Measurements from ENCODE around the gene MEGF11.

Gene MEGF11

DNA sequence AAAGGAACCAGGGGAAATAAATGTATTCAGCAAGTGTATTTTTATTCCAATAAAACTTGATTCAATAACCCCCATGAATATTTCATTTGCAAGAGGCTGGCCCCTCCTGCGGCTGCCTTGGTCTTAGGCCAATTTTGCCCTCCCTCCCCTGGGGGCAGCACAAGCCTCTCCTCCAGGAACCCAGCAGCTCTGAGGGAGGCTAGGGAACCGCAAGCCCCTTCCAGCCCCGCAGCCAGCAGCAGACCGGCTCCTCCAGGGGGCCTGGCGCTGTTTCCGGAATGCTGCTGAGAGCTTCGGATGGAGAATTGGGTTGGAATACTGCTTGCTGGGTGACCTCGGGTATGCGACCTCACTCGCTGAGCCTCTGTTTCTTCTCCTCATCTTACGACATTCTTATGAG lies 234.2 kb downstream of the MEGF11 start:
- ChIA-PET POLR2A (no interaction called here), CTCF (interaction anchor here (0.6 kb wide), 2 partner anchors 37 to 472 kb away, joined by 3 read pairs; no protein-coding TSS in a partner anchor)
- Histone ChIP-seq H3K36me3 (ENCODE audit: control insufficient read depth in 2 of 2, insufficient read depth in 1 of 2, low read length in 2 of 2) (no peaks in the 10 kb centered on the region), H3K4me1 (ENCODE audit: control insufficient read depth, insufficient read depth, low read length) (no peaks in the 10 kb centered on the region), H3K9me3 (ENCODE audit: control insufficient read depth, insufficient read depth, low read depth, low read length) (no peaks in the 10 kb centered on the region), H3K4me3 (ENCODE audit: low read depth, low read length) (no peak overlapping the region), H3K27ac (ENCODE audit: extremely low read depth, low read depth, low read length) (no peak overlapping the region)
- TF ChIP-seq GLIS1 (tag by site-specific recombination; IDR thresholded peaks at IDR 0.05), result 0 out of 2 replicates have a peak, but pooled peaks have one; percentile 14
- TF ChIP-seq ZSCAN16 (tag by site-specific recombination; IDR thresholded peaks at IDR 0.05), result no peak
- TF ChIP-seq ZIC2 (tag by site-specific recombination; IDR thresholded peaks at IDR 0.05), result peak; percentile 95
- no peak for TF ChIP-seq GLI2 (tag by site-specific recombination; IDR thresholded peaks at IDR 0.05; ENCODE audit: borderline replicate concordance, low read depth)

DNA sequence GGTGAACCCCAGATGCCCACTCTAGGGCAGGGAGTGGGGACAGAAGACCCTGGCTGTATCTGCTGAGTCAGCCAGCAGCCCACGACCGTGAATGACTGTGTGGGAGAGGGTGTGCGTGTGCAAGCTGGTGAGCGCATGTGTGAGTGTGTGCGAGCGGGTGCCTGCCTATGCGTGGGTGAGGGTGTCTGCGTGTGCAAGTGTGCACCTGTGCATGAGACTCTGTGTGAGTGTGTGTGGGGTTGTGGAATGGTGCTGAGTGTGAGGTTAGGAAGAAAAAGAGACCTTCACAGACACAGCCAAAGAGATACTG lies 235.1 kb downstream of the MEGF11 start:
- H3K4me3 ChIP-seq (ENCODE audit: low read depth, low read length), result no peak overlapping the region
- H3K27ac ChIP-seq (ENCODE audit: extremely low read depth, low read depth, low read length), result no peak overlapping the region
- no peak for TF ChIP-seq ZNF37A (tag by site-specific recombination; IDR thresholded peaks at IDR 0.05)
- no peak for TF ChIP-seq SETDB1 (IDR thresholded peaks at IDR 0.05; ENCODE audit: insufficient read length, low read length)
- TF ChIP-seq SCRT1 (tag by site-specific recombination; IDR thresholded peaks at IDR 0.05; ENCODE audit: borderline replicate concordance), result 0 out of 2 replicates have a peak, but pooled peaks have one; percentile 3
- TF ChIP-seq EGR2 (tag by site-specific recombination; IDR thresholded peaks at IDR 0.05; ENCODE audit: low read depth), result peak; percentile 76
- TF ChIP-seq ZNF274 (IDR thresholded peaks at IDR 0.05; ENCODE audit: low read length), result no peak
- TF ChIP-seq ZNF274 (tag by site-specific recombination; IDR thresholded peaks at IDR 0.05; ENCODE audit: borderline replicate concordance), result no peak
- no peak for TF ChIP-seq ZNF174 (tag by site-specific recombination; IDR thresholded peaks at IDR 0.05)
- no peak for TF ChIP-seq ZNF664 (tag by site-specific recombination; IDR thresholded peaks at IDR 0.05)
- no peak for TF ChIP-seq ZNF133 (tag by site-specific recombination; IDR thresholded peaks at IDR 0.05)
- no peak for TF ChIP-seq PRDM1 (tag by site-specific recombination; IDR thresholded peaks at IDR 0.05)
- TF ChIP-seq, protein P1, sequence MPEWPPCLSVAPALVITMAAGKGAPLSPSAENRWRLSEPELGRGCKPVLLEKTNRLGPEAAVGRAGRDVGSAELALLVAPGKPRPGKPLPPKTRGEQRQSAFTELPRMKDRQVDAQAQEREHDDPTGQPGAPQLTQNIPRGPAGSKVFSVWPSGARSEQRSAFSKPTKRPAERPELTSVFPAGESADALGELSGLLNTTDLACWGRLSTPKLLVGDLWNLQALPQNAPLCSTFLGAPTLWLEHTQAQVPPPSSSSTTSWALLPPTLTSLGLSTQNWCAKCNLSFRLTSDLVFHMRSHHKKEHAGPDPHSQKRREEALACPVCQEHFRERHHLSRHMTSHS (tag by site-specific recombination; IDR thresholded peaks at IDR 0.05), result no peak
- TF ChIP-seq, protein P2, sequence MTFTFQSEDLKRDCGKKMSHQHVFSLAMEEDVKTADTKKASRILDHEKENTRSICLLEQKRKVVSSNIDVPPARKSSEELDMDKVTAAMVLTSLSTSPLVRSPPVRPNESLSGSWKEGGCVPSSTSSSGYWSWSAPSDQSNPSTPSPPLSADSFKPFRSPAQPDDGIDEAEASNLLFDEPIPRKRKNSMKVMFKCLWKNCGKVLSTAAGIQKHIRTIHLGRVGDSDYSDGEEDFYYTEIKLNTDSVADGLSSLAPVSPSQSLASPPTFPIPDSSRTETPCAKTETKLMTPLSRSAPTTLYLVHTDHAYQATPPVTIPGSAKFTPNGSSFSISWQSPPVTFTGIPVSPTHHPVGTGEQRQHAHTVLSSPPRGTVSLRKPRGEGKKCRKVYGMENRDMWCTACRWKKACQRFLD (tag by site-specific recombination; IDR thresholded peaks at IDR 0.05), result no peak
- peak; percentile 88 for TF ChIP-seq ZFHX2 (tag by site-specific recombination; conservative IDR thresholded peaks at IDR 0.05)
- no peak for TF ChIP-seq ZNF610 (tag by site-specific recombination; IDR thresholded peaks at IDR 0.05; ENCODE audit: borderline replicate concordance)
- TF ChIP-seq, protein P3, sequence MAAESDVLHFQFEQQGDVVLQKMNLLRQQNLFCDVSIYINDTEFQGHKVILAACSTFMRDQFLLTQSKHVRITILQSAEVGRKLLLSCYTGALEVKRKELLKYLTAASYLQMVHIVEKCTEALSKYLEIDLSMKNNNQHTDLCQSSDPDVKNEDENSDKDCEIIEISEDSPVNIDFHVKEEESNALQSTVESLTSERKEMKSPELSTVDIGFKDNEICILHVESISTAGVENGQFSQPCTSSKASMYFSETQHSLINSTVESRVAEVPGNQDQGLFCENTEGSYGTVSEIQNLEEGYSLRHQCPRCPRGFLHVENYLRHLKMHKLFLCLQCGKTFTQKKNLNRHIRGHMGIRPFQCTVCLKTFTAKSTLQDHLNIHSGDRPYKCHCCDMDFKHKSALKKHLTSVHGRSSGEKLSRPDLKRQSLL (tag by site-specific recombination; IDR thresholded peaks at IDR 0.05), result no peak
- TF ChIP-seq, protein P4, sequence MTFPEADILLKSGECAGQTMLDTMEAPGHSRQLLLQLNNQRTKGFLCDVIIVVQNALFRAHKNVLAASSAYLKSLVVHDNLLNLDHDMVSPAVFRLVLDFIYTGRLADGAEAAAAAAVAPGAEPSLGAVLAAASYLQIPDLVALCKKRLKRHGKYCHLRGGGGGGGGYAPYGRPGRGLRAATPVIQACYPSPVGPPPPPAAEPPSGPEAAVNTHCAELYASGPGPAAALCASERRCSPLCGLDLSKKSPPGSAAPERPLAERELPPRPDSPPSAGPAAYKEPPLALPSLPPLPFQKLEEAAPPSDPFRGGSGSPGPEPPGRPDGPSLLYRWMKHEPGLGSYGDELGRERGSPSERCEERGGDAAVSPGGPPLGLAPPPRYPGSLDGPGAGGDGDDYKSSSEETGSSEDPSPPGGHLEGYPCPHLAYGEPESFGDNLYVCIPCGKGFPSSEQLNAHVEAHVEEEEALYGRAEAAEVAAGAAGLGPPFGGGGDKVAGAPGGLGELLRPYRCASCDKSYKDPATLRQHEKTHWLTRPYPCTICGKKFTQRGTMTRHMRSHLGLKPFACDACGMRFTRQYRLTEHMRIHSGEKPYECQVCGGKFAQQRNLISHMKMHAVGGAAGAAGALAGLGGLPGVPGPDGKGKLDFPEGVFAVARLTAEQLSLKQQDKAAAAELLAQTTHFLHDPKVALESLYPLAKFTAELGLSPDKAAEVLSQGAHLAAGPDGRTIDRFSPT (tag by site-specific recombination; IDR thresholded peaks at IDR 0.05), result no peak
- H3K4me1 ChIP-seq (ENCODE audit: control insufficient read depth, insufficient read depth, low read length), result no peaks in the 10 kb centered on the region
- CTCF ChIA-PET, result no interaction called here
- H3K36me3 ChIP-seq (ENCODE audit: control insufficient read depth in 2 of 2, insufficient read depth in 1 of 2, low read length in 2 of 2), result no peaks in the 10 kb centered on the region
- H3K9me3 ChIP-seq (ENCODE audit: control insufficient read depth, insufficient read depth, low read depth, low read length), result no peaks in the 10 kb centered on the region
- POLR2A ChIA-PET, result no interaction called here
